NB4 (cell line): ENCODE measurements around the gene ING3.

Source experiments
- DNase-seq: peaks from one replicate; pipeline ENCODE4 v3.0.0; 2010; ENCODE audit warnings: low read depth
- H3K4me3 ChIP-seq: one replicate; pipeline ENCODE4 v1.5.1; 2011; ENCODE audit warnings: mild to moderate bottlenecking, low read depth, low read length, moderate library complexity
- MYC ChIP-seq: IDR thresholded peaks from 2 replicates; pipeline ENCODE4 v1.6.1; 2011; ENCODE audit warnings: low read depth, low read length
- POLR2A ChIP-seq: IDR thresholded peaks from 2 replicates; pipeline ENCODE4 v1.6.1; 2011; ENCODE audit warnings: mild to moderate bottlenecking; ENCODE audit not compliant: insufficient read length; ENCODE audit errors: extremely low read depth
- TF ChIP-seq, protein P1 (sequence below): IDR thresholded peaks from one replicate; pipeline ENCODE4 v1.5.1; 2012; ENCODE audit warnings: low read depth, low read length
- TF ChIP-seq, protein P2 (sequence below): IDR thresholded peaks from 2 replicates; pipeline ENCODE4 v1.6.1; 2011; ENCODE audit warnings: low read depth, low read length

Gene ING3

DNA sequence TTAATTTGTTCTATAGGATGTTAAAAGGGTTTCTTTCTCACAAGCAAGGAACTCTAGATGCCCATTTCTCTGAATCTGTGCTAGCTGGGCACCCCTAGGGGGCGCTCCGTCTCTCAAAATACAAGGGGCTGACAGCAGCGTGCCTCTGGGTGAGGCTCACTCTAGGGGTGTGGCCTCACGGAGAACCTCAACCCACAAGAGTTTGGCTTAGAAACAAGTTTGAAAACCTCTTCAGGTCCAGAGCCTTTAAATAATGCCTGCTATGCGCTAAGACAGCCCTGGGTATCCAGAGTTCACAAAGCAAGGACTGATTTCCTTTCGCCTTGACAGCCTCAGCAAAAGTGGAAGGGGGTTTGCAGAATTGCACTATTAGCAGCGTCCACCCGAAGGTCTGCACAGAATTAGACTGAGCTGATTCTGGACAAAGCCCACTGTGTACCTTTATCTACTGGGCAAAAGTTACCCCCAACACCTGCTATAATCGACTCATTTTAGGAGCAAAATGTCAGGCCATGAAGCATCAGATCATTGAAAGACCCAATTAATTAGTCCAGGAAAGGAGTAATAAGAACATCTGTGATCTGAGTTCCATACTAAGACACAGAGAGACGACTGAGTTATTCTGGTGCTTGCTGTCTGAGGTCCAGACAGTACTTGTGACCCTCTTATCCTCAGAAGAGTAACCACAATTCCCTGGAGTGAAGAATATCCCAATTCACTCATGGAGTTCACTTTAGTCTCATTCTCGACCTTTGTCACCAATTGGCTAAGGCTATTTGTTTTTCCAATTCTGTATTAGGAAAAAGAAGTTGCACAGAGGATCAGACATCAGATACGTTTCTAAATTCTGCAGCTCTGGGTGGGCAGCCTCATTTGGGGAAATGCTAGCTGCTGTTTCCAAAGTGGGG is 37.4 kb downstream of the ING3 start:
- TF ChIP-seq, protein P1, sequence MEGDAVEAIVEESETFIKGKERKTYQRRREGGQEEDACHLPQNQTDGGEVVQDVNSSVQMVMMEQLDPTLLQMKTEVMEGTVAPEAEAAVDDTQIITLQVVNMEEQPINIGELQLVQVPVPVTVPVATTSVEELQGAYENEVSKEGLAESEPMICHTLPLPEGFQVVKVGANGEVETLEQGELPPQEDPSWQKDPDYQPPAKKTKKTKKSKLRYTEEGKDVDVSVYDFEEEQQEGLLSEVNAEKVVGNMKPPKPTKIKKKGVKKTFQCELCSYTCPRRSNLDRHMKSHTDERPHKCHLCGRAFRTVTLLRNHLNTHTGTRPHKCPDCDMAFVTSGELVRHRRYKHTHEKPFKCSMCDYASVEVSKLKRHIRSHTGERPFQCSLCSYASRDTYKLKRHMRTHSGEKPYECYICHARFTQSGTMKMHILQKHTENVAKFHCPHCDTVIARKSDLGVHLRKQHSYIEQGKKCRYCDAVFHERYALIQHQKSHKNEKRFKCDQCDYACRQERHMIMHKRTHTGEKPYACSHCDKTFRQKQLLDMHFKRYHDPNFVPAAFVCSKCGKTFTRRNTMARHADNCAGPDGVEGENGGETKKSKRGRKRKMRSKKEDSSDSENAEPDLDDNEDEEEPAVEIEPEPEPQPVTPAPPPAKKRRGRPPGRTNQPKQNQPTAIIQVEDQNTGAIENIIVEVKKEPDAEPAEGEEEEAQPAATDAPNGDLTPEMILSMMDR: peak; percentile 97
- TF ChIP-seq MYC: no peak; the same call in 1 of the 2 replicates

DNA sequence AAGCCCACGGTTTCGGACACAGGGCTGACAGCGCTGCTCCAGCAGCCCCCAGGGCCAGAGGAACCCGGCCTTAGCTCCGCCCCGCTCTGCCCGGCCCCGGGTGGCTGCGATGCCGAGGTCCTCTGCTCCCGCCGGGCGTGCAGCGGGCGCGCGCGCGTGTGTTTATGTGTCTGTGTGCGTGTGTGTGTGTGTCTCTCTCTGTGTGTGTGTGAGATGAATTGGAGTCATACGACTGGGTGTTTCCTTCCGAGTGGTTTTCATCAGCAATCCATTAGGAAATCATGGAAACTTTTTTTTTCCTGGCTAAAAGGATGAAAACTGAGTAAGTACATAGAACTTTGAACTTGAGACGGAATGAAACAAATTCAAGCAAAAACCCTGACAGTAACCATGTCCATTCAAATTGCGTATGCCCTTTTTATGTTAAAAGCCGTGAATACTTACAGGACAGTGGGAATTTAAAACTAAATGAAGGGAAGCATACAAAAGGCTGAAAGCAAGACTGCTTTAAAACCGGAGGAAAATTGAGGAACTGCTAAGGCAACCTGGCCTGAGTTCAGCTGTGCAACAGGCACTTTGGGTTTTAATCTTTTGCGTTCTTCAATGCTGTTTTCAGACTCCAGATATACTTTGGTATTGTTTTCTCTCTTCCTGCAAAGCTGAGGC is 38.1 kb downstream of the ING3 start, which contains the start of gene CPED1:
Gene CPED1, plus strand, starts transcription at position 121 of the 666 bp plus-strand sequence. CDS start 911 bp downstream, outside the sequence.
- H3K4me3 ChIP-seq: peak within 1 kb of the TSS; percentile 42
- TF ChIP-seq MYC: no peak
- TF ChIP-seq, protein P2, sequence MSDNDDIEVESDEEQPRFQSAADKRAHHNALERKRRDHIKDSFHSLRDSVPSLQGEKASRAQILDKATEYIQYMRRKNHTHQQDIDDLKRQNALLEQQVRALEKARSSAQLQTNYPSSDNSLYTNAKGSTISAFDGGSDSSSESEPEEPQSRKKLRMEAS: no peak
- TF ChIP-seq POLR2A: no peak
- TF ChIP-seq, protein P1: no peak
- peak; percentile 55 for DNase-seq

More for the DNA sequence above, 37.4 kb downstream of the ING3 start:
- DNase-seq: peak; percentile 91
- peak overlapping the region; percentile 39 for H3K4me3 ChIP-seq

- TF ChIP-seq, protein P2: no peak
- TF ChIP-seq MYC: no peak
- TF ChIP-seq, protein P1: no peak
- TF ChIP-seq POLR2A: no peak
- no peak for DNase-seq
- no peak overlapping the region for H3K4me3 ChIP-seq
These were observed 39.0 kb downstream of the ING3 start for GRCh38 chr7:120989257-120990220.

DNA sequence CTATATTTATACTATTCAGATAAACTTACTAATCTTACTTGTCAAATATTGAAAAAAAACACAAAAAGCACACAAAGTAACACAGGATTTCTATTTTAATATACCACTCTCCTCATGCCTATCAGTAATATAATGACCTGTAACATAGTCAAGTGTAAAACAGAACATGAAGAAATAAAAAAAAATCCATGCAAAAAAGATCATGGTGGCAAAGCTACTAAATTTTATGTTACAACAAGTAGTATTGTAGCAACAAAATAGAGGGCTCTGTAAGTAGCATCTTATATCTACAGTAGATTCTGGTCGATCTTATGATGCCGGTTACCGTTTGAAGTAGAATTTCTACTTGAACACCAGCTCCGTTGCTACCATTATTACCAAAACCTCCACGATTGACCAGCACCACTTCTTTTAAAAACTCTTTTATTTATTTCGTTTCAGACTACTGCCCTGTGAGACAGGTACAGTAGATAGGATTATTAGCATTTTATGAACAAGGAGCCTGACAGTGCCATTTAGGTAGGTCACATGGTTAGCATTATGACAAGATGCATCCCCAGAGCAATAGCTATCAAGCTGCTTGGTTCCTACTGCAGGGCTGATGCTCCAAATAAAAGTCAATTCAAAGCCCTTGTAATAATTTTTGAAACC is 40.0 kb downstream of the ING3 start:
- no peak for DNase-seq
- no peak overlapping the region for H3K4me3 ChIP-seq
- TF ChIP-seq MYC (no peak), POLR2A (no peak)
- TF ChIP-seq, protein P2: no peak
- TF ChIP-seq, protein P1: no peak

GRCh38 chr7:120991161-120991560 is 40.6 kb downstream of the ING3 start:
- no peak for DNase-seq
- TF ChIP-seq MYC (no peak), POLR2A (no peak)
- TF ChIP-seq, protein P2: no peak
- TF ChIP-seq, protein P1: no peak
- H3K4me3 ChIP-seq: no peak overlapping the region
